Medulla oblongata (tissue), 1 donor: Measurements from ENCODE around the gene GRID1.

Experiments used
- DNase-seq: peaks from one replicate; pipeline ENCODE4 v3.0.0-alpha.2; 2015; ENCODE audit errors: extremely low spot score

The GRID1 gene

DNA sequence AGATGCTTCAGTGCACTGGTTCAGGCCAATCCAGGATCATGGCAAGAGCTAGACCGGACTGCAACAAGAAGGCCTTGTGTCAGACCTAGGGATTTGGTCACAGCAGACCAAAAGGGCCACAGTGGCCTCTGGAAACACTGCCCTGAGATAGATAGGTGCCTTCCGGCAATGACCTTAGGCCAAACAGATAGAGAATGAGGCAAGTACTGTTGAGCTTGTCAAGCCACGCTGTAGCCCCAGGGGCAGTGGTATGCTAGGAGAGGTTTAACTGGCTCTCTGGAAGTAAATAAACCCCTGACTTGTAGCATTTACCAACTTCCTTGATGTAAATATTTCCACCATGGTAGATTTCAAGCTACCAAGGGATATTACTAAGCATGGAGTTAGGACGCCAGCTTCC, 197.5 kb downstream of the GRID1 start:
- DNase-seq: no peak

DNA sequence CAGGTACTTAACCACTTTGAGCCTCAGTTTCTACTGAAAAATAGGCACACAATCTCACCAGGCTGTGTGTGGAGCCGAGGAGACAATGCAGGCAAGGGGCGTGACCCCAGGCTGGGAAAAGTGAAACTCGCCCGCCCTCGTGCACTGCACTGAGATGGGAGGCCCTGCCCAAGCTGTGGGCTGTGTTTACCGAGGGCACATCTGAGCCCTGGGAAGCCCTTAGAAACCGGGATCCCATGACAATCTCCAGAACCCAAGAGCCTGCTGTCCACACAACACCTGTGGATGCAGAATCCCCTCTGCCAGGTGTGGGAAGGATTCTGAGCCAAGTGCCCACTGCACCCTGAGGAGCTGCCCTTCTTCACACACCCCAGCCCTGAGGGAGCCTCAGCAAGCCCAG, 198.3 kb downstream of the GRID1 start:
- DNase-seq: no peak

DNA sequence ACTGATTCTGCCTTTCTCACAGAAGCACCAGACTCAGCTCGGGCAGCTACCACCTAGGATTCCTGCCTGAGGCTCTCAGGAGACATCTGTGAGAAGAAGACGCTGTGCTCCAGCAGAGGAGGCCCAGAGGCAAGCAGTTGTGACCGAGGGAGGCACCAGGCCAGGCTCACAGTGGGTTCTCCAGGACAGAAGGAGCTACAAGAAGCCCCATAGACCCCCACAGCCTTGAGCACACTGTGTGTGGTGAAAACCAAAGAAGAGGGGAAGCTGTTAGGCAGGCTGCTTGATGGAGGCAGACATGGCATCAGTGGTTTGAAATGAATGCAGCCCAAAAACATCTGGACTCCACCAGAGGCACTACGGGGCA, 198.8 kb downstream of the GRID1 start:
- DNase-seq: no peak

DNA sequence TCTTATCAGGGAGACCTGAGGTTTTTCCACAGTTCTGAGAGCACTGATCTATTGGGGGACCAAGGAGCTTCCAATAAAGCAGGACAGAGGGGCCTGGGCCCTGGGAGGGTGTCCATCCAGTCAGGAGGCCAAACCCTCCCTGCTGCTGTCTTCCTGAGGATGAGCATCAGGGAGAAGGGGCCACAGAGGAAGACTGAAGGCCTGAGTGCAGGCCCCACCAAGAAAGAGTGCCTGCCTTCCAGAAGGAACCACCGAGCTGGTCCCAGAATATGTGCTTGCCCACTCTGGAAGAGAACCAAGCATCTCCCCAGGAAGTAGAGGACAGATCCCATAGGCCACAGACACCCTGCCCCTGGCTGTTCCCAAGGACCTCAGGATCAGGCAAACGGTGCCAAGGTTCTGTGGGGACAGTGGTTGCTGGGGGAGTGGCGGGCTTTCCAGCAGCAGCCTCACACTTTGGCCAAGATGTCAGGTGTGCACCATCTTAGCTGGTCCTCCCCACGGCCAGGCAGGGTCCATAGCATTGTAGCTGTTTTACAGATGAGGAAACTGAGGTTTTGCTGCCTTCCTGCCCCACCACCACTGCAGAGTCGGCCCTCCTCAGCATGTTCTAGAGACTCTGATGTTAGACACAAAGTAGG, 199.4 kb downstream of the GRID1 start:
- DNase-seq: no peak

DNA sequence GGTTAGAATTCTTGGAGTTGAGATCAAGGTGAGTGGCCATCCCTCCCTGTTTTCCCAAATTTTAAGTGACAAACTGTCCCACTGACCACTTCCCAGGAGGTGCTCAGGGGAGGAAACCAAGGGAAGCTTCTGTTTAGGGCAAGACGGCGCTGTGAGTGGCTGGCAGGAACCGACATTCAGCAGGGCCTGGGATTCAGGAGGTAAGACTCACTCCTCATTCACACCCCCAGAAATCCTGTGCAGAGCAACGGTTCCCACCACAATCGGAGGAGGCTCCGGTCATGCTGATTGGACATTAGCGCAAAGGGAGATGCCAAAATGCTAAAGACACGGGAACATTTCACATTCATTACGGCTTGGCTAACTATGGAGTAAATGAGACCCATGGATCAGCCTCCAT, 200.9 kb downstream of the GRID1 start:
- no peak for DNase-seq

DNA sequence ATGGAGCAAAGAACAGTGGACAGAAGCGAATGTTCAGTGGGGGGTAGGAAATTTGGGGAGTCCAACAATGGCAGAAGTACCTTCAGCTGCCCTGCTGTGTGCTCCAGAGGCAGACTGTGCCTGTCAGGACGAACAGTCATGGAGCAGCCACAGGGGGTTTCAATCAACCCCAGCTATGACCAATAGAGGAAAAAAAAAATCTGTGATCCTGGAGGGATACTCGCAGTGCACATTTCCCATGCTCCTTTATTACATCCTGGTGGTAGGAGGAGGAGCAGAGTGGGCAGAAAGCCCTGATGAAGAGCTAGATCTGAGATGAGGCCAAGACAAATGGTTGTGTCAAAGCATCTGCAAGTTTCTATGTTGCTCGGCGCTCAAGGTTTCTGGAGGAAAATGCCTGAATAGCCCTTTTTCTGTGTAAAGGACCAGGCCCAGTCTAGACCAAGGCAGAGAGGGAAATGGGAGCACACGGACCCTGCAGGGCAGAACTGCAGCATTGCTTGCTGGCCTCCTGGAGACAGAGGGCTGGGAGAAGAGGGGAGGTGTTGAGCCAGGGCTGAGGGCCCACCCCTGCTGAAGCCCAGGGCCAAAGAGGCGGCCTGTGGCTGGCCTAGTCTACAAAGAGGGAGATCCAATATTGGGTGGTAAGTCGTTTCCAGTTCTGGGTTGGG, 201.5 kb downstream of the GRID1 start:
- no peak for DNase-seq

DNA sequence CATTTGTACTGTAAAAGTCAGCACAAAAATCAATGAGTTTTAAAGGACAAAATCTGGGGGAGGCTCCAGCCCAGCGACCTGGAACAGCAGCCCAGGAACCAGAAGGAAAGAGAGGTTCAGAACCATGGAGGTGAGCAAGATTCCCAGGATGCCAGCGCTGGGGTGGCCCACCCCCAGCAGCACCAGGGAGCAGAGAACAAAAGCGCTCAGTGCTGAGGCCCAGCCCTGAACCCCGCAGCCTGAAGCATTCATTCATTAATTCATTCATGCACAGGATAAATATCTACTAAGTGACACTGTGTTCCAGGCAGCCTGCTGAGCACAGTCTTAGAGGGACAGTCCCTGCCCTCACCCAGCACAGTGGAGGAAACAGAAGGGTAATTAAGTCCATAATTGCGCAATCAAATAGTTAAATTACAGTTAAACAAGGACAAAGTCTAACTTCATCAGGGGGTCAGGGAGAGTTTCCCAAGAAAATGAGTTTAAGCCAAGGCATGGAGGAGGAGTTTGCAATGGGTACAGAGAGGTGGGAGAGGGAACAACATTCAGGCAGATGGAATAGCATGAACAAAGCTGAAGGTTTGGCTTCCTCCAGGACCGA, 202.3 kb downstream of the GRID1 start:
- DNase-seq: no peak

DNA sequence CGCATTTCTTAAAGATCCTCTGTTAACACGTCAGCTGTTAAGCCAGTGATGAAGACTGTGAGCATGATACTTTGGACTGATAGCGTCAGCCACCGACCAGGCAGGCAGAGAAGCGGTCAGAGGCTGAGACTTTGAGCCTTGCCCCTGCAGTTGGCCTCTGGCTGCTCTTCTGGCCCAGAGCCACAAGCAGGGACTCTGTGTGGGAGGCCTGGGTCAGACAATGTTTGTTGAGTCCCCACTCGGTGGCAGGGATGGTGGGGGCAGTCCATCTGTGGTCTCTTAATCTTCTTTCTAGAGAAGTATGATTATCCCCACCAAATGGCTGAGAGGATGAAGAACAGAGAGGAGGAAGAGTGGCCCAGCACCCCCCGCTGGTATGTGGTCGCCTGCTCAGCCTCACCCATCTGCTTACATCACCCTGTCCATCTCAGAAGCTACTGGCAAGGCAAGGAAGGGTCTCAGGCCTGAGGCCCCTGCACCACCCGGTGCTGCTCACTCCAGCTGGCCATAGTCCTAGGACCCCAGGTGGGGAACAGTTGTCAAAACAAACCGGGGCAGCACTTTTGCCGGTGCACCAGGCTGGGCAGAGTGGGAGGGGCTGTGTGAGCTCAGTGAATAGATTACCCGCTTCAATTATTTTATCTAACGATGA, 202.9 kb downstream of the GRID1 start:
- DNase-seq: no peak

DNA sequence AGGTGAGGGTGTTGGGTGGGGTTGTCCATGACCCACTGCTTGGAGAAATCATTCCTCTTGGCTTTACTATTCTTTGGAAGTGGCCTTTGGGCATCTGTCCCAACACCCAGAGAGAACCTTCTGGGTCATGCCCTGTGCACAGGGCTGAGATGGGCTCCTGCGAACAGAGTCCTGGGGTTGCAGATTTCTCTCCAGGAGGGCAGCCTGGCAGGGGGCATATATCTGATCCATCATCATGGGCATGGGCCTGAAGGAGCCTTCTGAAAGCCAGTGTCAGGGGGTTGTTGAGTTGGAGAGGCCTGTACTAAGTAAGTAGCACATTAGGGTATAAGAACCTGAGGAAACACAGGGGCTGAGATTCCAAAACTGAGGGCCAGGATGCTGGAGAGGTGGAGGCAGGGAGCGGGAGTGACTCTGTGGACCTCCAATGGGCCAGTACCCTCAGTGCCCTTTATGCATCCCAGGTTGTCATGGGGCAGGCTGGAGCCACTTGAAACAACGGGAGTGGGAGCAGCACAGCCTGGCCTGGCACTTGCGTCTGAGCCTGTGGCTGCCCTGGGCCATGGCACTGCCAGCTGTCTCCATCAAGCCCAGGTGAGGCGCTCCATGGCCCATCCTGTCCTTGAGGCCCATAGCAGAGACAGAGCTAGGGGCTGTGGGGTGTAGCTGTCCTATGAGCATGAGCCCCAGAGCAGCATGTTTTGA, 203.7 kb downstream of the GRID1 start:
- DNase-seq: no peak

DNA sequence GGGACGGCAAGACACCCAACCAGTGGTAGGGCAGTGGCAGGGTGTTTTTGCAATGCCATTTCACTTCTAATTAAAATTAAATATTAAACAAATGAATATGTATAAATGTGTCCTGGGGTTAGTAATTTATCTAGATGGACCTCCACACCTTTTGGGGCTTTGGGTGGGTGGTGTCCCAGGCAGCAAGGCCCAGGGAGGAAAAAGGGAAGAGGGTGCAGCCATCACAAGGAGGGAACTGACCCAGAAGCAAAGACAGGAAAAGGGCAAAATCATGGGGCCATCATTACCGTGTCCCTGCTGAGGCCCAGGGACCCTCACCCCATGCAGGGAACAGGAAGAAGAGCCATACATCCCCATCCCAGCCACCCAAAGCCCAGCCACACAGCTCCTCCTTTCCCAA, 204.6 kb downstream of the GRID1 start:
- DNase-seq: no peak

DNA sequence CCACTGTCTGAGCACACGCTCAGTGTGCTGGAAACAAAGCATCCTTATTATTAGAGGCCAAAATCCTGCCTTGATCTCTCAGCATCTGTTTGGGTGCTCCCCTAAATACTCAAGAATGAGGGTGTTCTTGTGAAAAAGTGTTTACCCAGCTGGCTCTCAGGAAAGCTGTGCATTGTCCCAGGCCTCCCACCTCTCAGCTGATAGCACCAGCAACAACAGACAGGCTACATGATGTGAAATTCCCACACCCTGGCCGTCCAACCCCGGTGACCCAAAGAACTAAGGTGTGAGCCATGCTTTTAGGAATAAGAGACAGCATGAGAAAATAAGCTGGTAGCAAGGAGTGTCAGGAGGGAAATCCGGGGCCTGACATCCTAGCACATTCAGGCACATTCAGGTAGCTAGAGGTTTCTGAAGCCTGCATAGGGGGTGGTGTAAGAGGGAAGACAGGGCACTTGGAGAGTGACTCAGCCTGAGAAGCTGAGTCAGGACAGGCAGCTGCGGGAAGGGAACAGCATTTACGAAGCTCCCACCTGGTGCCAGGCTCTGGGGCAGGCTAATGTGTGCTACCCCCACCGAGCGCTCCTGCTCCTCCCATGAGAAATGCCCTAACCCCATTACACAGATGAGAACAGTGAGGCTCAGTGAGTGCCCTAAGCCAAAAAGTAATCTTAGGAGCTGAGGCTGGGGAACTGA, 205.6 kb downstream of the GRID1 start:
- no peak for DNase-seq

DNA sequence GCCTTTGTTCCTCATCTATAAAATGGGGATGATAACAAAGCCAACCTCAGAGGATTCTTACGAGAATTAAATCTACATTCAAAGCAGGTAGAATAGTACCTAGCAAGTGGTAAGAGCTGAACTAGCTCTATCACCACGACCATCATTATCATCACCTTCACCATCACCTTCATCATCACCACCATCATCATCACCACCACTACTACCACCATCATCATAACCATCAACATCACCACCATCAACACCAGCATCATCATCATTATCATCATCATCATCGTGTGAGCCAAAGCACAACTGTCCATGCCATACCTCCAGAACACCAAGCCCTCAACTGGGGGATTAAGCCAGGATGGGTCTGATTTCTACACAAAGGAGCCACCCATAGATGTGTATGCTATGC, 206.8 kb downstream of the GRID1 start:
- no peak for DNase-seq

DNA sequence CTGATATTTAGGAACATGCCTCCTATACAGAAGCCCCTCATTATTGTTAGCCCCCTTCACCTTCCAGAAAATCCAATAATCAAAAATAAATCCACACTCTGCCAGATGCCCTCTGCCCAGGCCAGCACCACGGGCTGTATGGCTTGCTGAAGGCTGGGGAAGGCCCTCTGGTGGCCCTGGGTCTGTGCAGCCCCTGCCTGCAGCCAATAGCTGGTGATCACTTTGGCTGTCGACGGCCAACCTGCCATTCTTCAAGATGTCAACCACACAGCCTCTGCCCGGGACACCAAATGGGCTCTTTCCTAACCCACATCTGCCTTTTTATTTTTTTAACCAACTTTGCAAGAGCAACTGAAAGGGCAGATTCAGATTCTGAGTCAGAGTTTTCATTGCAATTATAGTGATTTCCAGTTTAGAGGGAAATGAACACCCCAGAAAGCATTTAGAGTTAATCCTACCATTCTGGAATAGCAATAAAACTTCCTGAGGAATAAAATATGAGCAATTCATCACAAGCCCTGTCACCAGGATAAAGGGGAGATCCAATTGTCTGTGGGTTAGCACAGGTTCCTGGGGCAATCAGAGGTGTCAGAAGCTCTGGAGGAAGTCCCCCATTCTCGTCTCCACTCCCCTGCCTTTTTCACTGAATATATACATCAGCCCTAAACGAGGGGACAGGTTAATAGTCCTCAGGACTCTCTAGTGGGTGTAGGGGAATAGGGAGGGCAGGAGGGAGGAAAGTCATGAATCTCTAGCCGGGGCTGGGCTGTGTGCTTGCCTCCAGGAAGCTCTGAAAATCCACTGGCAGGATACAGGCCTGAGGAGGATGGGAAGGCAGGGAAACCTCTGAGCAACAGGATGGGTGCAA, 211.3 kb downstream of the GRID1 start:
- no peak for DNase-seq

DNA sequence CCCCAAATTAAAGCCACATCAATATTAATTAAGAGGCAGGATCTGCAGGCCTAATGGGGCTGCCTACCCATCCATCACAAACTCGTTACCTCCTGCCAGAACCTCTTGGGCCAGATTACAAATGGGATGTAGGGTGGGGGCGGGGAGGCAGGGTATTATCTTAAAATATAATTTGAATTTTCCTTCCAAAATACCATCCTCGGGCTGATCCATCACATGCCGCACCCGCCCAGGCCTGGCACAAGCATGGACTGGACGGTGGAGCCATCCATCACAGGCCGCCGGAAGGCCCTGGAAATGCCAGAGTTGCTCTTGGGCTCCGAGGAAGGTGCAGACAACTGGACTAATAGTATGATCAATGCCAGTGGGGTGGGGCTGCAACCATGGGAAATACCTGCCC, 212.8 kb downstream of the GRID1 start:
- no peak for DNase-seq

DNA sequence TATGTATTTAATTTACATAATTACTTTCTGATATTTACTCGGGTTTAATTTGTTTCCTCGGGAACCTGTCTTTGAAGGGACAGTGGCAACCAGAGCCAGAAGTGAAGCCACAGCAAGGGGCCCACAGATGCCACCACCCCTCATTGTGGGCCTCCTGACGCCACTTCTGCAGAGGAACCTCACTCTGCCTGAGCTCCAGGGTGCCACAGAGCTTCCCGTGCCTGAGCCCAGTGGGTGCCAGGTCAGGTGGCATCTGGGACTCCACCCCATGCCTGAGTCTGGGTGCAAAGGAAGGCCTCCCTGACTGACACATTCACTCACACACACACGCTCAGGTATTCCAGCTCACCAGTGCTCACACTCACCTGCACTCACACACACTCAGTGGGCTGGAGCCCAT, 213.7 kb downstream of the GRID1 start:
- no peak for DNase-seq

DNA sequence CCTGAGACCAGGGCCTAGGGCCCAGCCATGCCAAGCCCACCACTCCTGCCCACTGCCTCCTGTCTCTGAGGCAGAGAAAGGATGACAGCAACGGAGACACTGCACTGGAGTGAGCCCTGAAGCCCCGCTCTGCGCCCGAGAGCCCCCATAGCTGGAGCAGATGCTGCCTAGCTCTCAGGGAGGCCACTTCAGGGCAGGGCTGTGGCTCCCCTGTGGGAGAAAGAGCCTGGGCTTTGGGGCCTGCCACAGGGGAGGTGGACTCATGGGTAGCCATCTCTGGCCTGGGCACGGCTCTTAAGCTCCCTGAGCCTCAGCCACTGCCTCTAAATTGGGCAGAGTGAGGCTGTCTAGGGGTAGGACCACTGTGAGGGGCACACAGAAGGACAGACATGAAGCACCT, 214.2 kb downstream of the GRID1 start:
- no peak for DNase-seq

DNA sequence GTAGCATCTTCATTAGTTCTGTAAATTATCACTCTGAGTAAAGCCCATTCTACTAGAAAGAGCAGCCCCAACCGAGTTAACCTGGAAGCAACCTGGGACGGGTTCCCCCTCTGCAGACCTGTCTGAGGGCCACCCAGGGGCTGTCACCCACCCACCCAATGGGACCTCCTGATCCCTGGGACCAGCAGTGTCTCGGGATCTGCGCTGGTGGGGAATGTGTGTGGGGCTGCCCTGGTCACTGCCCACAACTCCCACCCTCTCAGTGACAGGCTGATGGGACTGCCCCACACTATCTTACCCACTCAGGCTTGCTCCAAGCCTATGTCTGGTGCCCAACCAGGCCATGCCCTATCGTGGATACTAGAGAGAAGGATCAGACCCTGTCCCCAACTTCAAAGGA, 215.0 kb downstream of the GRID1 start:
- no peak for DNase-seq

DNA sequence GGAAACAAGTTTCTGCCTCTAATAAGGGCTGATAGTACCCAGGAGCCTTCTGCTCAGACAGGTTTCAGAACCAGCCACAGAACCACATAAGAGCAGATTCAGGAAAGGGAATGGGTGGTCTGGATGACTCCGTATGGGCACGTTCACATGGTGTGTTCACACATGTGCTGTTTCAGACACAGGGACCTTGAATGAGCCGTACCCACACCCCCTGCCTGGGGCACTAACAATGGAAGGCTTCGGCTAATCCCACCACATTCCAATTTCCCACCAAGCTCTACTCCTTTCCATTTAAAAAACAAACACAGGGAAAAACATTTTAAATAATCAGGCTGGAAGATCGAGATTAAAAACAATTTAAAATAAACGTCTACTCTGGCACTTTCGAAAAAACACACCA, 217.3 kb downstream of the GRID1 start:
- DNase-seq: no peak

DNA sequence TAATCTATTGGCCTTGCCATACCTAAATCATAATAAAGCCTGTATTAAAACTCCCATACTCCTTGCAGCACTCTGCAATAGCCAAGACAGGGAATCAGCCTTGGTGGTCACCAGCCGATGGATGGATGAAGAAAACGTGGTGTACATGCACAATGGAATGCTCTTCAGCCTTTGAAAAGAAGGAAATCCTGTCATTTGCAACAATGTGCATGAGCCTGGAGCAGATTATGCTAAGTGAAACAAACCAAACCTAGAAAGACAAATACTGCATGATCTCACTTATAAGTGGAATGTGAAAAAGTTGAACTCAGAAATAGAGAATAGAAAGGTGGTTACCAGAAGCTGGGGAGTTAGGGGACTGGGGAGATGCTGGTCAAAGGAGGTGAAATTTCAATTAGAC, 218.5 kb downstream of the GRID1 start:
- no peak for DNase-seq

DNA sequence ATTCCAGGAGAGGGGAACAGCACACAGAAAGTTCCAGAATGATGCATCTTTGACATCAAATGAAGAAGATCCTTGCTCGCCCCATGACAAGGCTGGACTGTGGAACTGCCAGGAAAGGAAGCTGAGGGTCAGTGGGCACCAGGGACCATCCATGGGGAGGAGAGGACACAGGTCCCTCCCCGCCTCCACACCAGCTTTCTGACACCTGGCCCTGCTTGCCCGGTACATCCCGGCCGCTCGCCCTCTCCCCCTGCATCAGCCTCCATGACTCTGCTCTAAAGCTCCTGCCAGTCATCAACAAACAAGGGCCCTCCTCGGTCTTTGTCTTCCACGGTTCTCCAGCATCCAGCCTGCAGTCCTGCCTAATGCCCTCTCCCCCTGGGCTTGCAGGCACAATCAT, 222.3 kb downstream of the GRID1 start:
- DNase-seq: no peak

DNA sequence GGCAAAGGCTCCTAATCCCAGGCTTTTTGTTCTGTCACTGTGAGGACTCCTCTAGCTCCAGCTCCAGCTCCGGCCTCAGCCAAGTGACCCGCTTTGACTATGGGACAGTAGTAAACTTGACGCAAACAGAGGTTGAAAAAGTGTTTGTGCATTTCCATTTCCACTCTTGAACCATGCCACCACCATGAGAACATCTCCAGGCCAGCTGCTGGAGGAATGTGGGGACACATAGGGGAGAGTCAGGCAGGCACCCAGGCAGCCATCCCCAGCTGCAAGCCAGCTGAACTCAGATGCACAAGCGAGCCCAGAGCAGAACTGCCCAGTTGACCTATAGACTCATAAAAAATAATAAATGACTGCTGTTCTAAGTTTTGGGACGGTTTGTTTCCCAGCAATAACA, 224.7 kb downstream of the GRID1 start:
- no peak for DNase-seq
